Panc1 (cell line): ENCODE results near the gene SLC22A23. TPM values are rescaled to one million over a fixed set of nuclear protein-coding genes. Genes with fewer than 3 reads are reported as not detected.
A peak's percentile ranks its signal among the peaks of the same experiment; 100 is the strongest.

Experiments used
- ATAC-seq: fragments of 200-7000 bp; cut with Tn5 transposase; 2 replicates; pipeline ENCODE4 v1.9.1; 2020; ENCODE audit warnings: mild to moderate bottlenecking, moderate library complexity
- BruUV-seq: library from RNA; stranded (reverse); fragments of 400-500 nt; replicated peaks from 2 replicates; lab custom pipeline; 2021; lab: Mats Ljungman, UMichigan
- CTCF ChIA-PET: fragments of 300-600 bp; sonication (Branson Sonifier 250); formaldehyde crosslinking; loops from one replicate; lab custom pipeline; 2022; ENCODE audit warnings: antibody characterized with exemption; lab: Charles Lee
- POLR2A ChIA-PET: fragments of 300-600 bp; sonication (Branson Sonifier 250); formaldehyde crosslinking; loops from one replicate; lab custom pipeline; 2022; ENCODE audit warnings: antibody characterized with exemption; lab: Charles Lee
- DNase-seq: peaks from one replicate; pipeline ENCODE4 v3.0.0-alpha.2; 2010; ENCODE audit warnings: low read depth, low spot score
- H3K27ac ChIP-seq: 2 replicates; pipeline ENCODE4 v1.5.1; 2011; ENCODE audit warnings: mild to moderate bottlenecking, low read length, inconsistent platforms
- H3K27me3 ChIP-seq: fragments of 200-500 bp; sonication (Bioruptor generic); 2 replicates; pipeline ENCODE4 v1.6.0; 2014; ENCODE audit warnings: low read length, inconsistent platforms; ENCODE audit not compliant: control insufficient read depth, insufficient read depth
- H3K36me3 ChIP-seq: fragments of 200-500 bp; sonication (Bioruptor generic); 2 replicates; pipeline ENCODE4 v1.5.1; 2014; ENCODE audit warnings: inconsistent platforms, mild to moderate bottlenecking, low read length, moderate library complexity; ENCODE audit not compliant: control insufficient read depth, insufficient read depth
- H3K4me1 ChIP-seq: 2 replicates; pipeline ENCODE4 v1.5.1; 2011; ENCODE audit warnings: inconsistent platforms, mild to moderate bottlenecking, low read length, moderate library complexity; ENCODE audit not compliant: control insufficient read depth, insufficient read depth
- H3K4me3 ChIP-seq, 2 experiments: 2 replicates each; pipeline ENCODE4 v1.5.1; 2011 to 2012; ENCODE audit warnings: low read depth in 2 of 2, low read length in 2 of 2, mild to moderate bottlenecking in 2 of 2, inconsistent platforms in 1 of 2, moderate library complexity in 1 of 2
- H3K9me3 ChIP-seq: fragments of 200-500 bp; sonication (Bioruptor generic); 2 replicates; pipeline ENCODE4 v1.5.1; 2014; ENCODE audit warnings: low read depth, mild to moderate bottlenecking, inconsistent platforms, low read length, moderate library complexity; ENCODE audit not compliant: control insufficient read depth, insufficient read depth
- CTCF ChIP-seq: fragments of 450-650 bp; IDR thresholded peaks from 2 replicates; pipeline ENCODE4 v1.5.1; 2017; ENCODE audit warnings: mild to moderate bottlenecking
- POLR2AphosphoS5 ChIP-seq: IDR thresholded peaks from 2 replicates; pipeline ENCODE4 v1.6.1; 2012; ENCODE audit warnings: mild to moderate bottlenecking, low read depth, low read length, moderate library complexity
- SIN3A ChIP-seq: IDR thresholded peaks from 2 replicates; pipeline ENCODE4 v1.6.1; 2012; ENCODE audit warnings: low read depth, mild to moderate bottlenecking, low read length, moderate library complexity, borderline replicate concordance; ENCODE audit not compliant: insufficient read depth
- TCF7L2 ChIP-seq: IDR thresholded peaks from 2 replicates; pipeline ENCODE4 v1.6.1; 2011; ENCODE audit warnings: mild to moderate bottlenecking, low read depth, low read length, inconsistent platforms
- in situ Hi-C: cut with HindIII; loops from 2 replicates; pipeline ENCODE4 v1.10.0; 2016; ENCODE audit warnings: low sequenced_read_pairs, low pct_unique_long_range_greater_than_20kb
- intact Hi-C: fragments of 100-400 bp; cut with micrococcal nuclease; formaldehyde crosslinking; loops from one replicate; pipeline ENCODE4 v1.10.0; 2022; ENCODE audit not compliant: unreplicated experiment
- total RNA-seq: library from RNA; stranded (reverse); gene quantifications from one replicate; pipeline ENCODE4 v1.2.1, GENCODE V29; 2021; ENCODE audit not compliant: unreplicated experiment
- TF ChIP-seq, protein P1 (sequence below), 2 experiments: IDR thresholded peaks; 2 replicates each; pipeline ENCODE4 v1.6.1; 2011 to 2012; ENCODE audit warnings: low read depth in 2 of 2, control low read depth in 1 of 2, low read length in 1 of 2, mild to moderate bottlenecking in 1 of 2, moderate library complexity in 1 of 2; ENCODE audit not compliant: insufficient read depth in 1 of 2

SLC22A23 gene
- total RNA-seq, 1 experiment from 2014 or later = 4.5 TPM

- DNase-seq (no peak), ATAC-seq (no peak)
- ChIA-PET CTCF (no interaction called here), POLR2A (no interaction called here)
- Histone ChIP-seq H3K27me3 (peaks cover 6% of the 10 kb centered on the region), H3K36me3 (no peaks in the 10 kb centered on the region), H3K9me3 (no peaks in the 10 kb centered on the region), H3K4me3 (peak overlapping the region; percentile 61 to 78), H3K4me1 (peaks cover 9% of the 10 kb centered on the region), H3K27ac (no peak overlapping the region)
- no TSS peak for BruUV-seq
- TF ChIP-seq SIN3A (no peak), POLR2AphosphoS5 (no peak), CTCF (no peak), TCF7L2 (no peak)
- TF ChIP-seq, protein P1, sequence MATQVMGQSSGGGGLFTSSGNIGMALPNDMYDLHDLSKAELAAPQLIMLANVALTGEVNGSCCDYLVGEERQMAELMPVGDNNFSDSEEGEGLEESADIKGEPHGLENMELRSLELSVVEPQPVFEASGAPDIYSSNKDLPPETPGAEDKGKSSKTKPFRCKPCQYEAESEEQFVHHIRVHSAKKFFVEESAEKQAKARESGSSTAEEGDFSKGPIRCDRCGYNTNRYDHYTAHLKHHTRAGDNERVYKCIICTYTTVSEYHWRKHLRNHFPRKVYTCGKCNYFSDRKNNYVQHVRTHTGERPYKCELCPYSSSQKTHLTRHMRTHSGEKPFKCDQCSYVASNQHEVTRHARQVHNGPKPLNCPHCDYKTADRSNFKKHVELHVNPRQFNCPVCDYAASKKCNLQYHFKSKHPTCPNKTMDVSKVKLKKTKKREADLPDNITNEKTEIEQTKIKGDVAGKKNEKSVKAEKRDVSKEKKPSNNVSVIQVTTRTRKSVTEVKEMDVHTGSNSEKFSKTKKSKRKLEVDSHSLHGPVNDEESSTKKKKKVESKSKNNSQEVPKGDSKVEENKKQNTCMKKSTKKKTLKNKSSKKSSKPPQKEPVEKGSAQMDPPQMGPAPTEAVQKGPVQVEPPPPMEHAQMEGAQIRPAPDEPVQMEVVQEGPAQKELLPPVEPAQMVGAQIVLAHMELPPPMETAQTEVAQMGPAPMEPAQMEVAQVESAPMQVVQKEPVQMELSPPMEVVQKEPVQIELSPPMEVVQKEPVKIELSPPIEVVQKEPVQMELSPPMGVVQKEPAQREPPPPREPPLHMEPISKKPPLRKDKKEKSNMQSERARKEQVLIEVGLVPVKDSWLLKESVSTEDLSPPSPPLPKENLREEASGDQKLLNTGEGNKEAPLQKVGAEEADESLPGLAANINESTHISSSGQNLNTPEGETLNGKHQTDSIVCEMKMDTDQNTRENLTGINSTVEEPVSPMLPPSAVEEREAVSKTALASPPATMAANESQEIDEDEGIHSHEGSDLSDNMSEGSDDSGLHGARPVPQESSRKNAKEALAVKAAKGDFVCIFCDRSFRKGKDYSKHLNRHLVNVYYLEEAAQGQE (IDR thresholded peaks at IDR 0.05; ENCODE audit: insufficient read depth in 1 of 2, low read depth in 2 of 2, low read length in 1 of 2) = no peak
- intact Hi-C loops = loop anchor here (10.0 kb wide), 1 partner anchor 67 kb away; no protein-coding TSS in a partner anchor
- in situ Hi-C loops = no loop called here
These were observed 224.6 kb downstream of the SLC22A23 start for GRCh38 chr6:3232017-3232945.

GRCh38 chr6:3231247-3232016 lies 225.4 kb downstream of the SLC22A23 start:
- TF ChIP-seq CTCF (no peak), SIN3A (no peak), POLR2AphosphoS5 (no peak), TCF7L2 (no peak)
- ATAC-seq (peak; percentile 72), DNase-seq (no peak)
- ChIA-PET POLR2A (no interaction called here), CTCF (no interaction called here)
- H3K4me1 ChIP-seq = peaks cover 9% of the 10 kb centered on the region
- H3K27ac ChIP-seq = peak overlapping the region; percentile 61
- intact Hi-C loops = loop anchor here (10.0 kb wide), 1 partner anchor 67 kb away; no protein-coding TSS in a partner anchor
- peak overlapping the region; percentile 61 to 78 for H3K4me3 ChIP-seq
- H3K27me3 ChIP-seq = peaks cover 6% of the 10 kb centered on the region
- H3K36me3 ChIP-seq = no peaks in the 10 kb centered on the region
- in situ Hi-C loops = no loop called here
- H3K9me3 ChIP-seq = no peaks in the 10 kb centered on the region
- BruUV-seq = no TSS peak
